Measurements from ENCODE around the gene SLC43A3.

SLC43A3 gene

GRCh38 chr11:57426439-57426928 is 437 bp downstream of the SLC43A3 start:
- DNase-seq: peak; percentile 28

DNA sequence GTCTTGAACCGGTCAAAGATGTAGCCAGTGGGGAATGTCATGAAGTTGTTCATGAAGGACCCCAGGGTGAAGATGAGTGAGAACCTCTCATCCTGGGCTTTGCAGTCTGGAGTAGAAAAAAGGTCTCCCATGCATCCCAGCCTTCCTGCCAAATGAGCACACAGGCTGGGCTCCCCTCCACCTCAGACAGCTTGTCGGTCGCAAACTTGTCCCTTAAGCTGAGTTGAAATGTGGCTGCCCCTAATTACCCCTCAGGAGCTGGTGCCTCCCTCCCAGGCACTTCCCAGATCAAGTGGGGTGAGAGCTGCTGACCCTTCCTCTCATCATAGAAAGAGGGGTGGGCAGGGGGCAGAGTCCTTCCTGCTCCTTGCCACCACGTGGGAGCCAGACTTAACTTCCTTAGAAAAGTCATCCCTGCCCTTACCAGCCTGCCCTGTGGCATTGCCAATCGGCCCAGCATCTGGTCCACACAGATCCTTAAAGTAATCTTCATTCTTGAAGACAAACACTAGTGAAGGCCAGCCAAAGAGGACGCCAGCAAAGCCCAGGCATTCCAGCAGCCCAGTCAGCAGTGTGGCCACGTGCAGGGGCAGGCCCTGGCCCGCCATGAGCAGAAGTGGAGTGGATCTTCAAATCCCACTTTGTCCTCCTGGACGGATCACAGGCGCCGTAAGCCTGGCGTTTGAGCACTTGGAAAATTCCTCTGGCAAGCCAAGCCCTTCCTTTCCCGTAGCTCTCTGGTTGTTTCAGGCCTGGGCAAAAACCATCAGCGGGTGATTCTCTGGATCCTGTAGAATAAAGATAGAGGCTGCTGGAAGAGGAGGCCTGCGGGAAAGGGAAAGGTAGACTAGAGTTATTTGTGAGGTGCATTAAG is 1.1 kb downstream of the SLC43A3 start:
- no peak for DNase-seq

DNA sequence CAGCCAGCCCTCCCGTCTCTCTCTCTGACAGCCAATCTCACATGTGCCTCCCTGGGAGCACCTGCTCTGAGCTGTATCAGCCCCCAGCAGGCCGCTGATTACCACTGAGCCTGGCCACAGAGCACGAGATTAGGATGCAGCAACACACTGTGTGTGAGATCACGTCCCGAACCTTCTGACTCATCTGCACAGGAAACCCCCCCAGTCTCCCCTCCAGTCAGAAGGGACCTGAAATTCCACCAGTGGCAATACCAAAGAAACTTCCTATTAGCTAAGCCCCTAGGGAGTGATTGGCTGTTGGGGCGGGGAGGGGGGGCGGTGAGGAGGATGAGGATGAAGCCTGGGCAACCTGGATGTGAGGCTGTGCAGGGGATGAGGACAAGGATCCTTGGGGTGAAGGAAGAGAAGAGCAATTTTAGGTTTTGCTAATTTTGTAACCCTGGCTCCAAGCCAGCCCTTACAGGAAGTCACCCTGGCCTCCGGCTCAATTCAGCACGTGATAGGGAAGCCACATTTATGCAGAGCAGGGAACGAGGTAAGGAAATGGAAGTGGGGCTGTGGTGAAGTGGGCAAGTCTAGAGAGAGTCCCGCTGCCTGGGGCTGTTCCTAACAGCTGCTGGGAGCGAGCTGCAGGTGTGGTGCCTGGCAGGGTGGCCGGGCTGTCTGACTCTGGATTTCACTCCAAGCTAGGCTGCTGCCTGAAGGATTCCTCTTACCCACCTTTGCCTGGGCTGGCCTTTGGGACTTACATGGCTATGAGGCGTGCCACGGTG is 1.9 kb downstream of the SLC43A3 start:
- peak; percentile 23 for DNase-seq

DNA sequence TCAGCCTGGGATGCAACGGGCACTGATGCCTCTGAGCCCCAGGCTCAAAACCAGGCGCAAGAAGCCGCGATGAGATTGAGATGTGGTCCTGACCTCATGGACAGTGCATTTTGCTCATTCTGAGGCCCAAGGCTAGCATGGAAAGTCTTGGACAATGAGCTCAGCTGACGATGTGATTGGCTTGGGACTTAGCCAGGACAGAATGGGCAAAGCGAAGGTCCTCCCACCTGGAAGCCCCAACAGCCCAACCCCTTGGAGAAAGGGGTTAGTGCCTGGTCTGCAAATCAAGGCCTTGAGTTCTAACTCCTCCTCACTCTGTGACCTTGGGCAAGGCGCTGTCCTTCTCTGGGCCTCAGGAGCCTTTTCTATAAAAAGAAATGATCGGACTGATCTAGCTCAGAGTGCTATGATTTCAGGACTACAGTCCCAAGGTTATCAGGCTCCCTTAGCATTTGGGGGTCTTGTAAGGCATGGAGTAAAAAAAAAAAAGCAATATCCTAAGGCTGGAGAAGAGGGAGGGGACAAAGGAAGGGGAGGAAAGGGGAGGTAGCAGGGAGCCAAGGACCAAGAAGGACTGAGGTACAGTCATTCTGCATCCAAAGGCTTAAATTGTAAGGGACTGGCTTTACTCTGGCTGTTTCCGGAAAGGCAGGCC is 2.7 kb downstream of the SLC43A3 start:
- no peak for DNase-seq

DNA sequence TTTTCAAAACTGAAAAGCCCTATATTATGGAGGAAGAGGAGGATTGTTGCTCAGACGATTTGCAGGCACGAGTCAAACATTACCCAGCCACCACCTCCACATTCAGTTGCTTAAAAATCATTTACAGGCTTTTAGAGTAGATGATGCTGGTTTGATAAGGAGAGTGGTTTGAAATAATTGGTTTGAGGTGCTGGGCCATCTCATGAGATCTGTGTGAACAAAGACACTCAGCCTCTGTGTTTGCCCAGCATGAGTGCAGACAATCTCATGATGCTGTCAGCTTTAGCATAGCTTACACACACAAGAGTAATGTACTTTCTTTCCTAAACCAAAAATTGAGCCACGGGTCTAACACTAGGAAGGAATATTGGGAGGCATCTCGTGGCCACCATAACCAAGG is 4.3 kb downstream of the SLC43A3 start:
- no peak for DNase-seq

GRCh38 chr11:57421805-57422204 is 5.1 kb downstream of the SLC43A3 start:
- no peak for DNase-seq

GRCh38 chr11:57421066-57421465 is 5.9 kb downstream of the SLC43A3 start:
- no peak for DNase-seq

DNA sequence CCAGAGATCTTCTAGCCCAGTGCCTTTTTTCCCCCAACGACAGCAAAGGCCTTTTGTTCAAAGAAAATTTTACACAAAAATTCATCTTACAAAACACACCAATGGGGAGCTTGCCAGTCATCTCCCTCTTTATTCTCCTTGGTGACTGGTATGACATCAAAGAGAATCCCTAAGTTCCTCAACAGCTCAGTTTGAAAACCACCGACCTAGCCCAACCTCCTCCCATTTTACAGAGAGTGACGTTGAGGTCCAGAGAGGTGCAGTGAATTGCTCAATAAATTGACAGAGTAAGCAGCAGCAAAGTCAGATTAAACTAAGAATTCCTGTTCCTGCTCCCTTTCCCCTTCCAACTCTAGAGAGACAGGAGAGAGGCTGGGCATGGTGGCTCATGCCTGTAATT is 7.8 kb downstream of the SLC43A3 start:
- no peak for DNase-seq

DNA sequence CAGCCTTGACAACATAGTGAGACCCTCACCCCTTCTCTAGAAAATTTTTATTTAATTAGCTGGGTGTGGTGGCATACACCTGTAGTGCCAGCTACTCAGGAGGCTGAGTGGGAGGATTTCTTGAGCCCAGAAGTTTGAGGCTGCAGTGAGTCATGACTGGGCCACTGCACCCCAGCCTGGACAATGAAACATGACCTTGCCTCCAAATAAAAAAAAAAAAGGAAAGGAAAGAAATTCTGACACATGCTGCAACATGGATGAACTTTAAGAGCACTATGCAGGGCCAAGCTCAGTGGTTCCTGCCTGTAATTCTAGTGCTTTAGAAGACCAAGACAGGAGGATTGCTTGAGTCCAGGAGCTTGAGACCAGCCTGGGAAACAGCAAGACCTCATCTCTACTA is 8.8 kb downstream of the SLC43A3 start:
- no peak for DNase-seq

DNA sequence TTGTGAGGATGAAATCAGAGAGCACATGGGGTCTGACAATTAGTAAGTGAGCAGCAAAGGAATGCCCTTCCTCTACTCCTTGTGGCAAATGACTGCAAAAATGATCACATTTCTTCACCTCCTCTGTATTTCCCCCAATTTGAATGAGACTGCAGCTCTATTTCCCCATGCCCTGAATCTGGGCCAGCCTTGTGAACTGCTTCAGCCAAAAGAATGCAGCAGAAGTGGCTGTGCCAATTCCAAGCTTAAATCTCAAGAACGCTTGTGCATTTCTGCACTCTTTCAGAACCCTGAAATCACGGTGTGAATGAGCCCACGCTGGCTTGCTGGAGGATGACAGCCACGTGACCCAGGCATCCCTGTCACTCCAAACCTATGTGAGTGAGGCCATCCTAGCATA is 9.9 kb downstream of the SLC43A3 start:
- no peak for DNase-seq

- no peak for DNase-seq
These were observed 10.5 kb downstream of the SLC43A3 start for GRCh38 chr11:57416436-57416835.

DNA sequence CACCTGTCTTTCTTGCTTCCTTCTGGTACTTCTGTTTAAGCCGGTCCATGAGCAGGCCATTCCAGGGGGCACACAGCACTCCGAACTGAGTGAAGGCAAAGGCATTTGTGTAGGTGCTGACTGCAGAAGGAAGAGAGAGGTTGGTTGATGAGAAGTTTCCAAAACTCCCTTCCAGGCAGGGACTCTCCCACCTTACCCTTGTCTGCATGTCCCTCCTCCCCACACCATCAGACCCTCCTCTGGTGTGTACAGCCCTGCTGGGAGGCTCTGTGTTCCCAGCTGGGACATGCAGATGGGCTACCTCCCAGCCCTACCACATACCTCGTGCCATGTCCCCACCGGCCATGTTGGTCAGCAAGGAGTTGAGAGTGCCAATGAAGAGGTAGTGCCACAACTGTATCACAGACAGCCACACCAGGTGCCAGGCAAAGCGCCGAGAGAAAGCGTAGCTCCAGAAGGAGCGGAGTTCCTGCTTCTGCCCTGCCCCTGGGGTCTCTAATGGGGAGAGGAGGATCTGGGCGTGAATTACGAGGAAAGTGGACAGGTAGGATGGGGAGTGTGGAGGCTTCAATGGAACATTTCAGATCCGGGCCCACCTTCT is 12.2 kb downstream of the SLC43A3 start:
- DNase-seq: no peak

DNA sequence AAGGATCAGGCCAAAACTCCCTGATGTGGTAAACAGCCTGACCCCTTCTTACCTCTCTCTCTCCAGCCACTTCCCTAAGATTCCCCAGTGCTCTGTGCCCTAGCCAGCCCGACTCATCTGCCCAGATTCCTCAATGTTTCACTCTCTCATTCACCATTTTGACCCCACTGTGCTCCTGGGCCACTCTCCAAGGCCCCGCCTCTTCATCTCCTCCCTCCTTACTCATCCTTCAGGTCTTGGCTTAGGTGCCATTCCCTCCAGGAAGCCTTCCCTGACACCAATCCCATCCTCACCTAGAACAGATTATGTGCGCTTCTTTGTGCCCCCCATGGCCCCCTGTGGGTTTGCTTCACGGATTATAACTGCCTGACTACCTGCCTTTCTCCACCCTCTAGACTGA is 13.2 kb downstream of the SLC43A3 start:
- no peak for DNase-seq

- no peak for DNase-seq
These were observed 16.6 kb downstream of the SLC43A3 start for GRCh38 chr11:57410287-57410686.

- no peak for DNase-seq
These were observed 17.4 kb downstream of the SLC43A3 start for GRCh38 chr11:57409321-57410100.

DNA sequence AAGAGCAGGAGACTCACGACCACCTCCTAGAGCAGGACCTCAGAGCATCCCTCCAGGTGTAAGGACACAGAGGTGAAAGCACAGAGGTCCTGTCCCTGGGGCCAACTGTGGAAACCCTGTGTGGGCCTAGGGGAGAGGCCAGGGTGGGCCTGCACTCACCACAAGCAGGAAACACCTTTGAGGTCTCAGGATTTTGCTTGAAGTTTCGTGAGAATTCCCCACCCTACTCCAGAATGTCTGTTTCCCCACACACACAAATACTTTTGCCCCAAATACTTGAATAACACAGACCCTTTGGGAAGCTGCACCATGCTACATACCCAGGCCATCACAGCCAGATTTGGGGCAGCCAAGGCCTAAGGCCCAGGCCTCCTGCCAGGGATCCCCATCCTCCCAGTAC is 18.1 kb downstream of the SLC43A3 start:
- DNase-seq: no peak

GRCh38 chr11:57407941-57408475 is 18.9 kb downstream of the SLC43A3 start:
- DNase-seq: no peak

DNA sequence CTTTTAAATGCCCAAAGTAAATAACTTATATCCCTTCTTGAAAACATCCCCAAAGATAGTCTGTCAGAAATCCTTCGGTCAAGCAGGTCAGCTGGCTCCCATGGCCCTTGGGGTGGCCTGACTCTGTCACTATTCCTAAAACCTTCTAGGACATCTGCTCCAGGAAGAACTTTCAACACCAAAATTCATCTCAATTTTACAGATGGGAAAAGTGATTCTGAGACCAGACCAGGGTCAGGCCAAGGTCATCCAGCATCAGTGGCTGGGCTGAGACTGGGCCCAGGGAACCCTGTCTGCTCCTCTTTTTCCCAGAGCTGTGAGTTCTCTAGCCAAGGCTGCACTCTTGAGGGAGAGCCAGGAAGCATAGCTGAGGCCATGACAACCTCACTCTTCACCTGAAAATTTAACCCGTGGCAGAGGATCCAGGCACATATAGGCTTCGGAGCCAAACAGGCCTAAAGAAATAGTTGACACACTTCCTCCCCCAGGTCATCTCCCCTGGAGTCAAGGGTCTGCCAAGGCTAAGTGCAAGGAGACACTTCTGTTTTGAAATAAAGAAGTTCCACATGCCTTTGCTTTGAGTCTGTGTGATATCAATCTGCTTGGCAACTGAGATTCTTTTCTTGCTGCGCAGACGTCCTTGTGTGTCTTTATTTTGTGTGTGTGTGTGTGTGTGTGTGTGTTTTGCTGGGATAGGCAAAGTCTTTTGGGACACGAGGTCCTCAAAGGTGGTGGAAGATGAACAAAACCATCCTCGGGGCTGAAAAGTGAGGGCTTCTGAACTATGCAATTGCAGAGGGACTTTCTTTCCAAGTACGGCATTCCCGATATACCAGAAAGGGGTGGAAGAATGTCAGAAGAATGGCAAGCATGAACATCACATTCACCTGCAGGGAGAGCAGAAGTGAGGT is 19.7 kb downstream of the SLC43A3 start:
- DNase-seq: no peak

DNA sequence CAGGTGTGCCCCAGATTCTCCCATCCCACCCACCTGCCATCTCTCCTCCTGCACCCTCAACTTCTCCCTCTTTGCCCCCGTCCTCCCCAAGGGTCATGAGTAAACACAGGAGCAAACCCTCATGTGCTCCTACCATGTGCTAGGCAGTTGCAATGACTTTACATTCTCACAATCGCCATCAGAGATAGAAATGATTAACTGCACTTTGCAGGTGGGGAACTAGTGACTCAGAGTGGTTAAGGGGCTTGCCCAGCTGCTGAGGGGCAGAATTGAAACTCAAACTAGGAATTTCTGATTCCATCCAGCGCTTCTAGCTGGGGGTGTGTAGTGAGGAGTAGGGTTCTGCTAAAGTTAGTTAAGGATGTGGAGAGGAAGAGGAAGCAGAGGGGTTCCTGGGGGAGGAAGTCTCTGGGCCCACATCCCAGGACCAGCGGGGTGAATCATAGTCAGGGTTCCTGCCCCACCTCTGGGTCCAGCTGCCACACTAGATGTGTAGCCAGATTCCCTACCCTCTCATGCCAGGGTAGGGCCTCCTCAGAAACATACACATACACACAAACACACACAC is 20.5 kb downstream of the SLC43A3 start:
- no peak for DNase-seq

DNA sequence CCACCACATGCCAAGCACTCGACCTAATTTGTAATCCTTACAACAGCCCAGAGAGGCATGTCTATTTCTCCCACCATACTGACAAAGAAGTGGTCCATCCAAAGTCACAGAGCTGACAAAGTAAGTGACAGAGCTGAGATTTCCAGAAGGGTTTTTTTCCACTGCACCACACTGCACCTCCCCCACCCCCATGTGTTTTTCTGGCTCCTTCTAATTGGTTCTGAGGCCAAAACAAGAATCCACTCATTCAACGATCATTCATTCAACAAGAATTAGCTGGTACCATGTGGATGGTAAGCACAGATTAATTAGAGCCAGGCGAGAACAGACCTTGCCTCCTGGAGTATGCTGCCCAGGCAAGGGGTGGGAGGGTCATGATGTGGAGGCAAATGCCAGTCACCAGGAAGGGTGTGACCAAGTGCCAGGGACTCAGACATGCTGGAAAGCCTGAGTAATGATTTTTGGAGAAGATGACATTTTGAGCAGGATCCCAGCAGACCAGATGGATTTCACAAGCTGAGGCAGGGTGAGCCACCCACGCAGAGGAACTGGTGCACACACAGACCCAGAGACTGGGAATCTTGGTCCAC is 21.6 kb downstream of the SLC43A3 start:
- no peak for DNase-seq
